Measurements from ENCODE around the gene BTBD3.

Gene BTBD3

GRCh38 chr20:11929947-11930346 lies 12.3 kb downstream of the BTBD3 start:
- Mint-ChIP-seq H3K9me3 (no peaks in the 10 kb centered on the region), H3K36me3 (ENCODE audit: low read depth) (no peaks in the 10 kb centered on the region)

GRCh38 chr20:11935212-11936154 lies 17.8 kb downstream of the BTBD3 start:
- Mint-ChIP-seq H3K27ac (no peak overlapping the region), H3K9me3 (no peaks in the 10 kb centered on the region), H3K27me3 (ENCODE audit: low read depth) (no peaks in the 10 kb centered on the region), H3K36me3 (ENCODE audit: low read depth) (no peaks in the 10 kb centered on the region), H3K4me3 (no peak overlapping the region), H3K4me1 (ENCODE audit: low read depth) (no peaks in the 10 kb centered on the region)

More at GRCh38 chr20:11929947-11930346, 12.3 kb downstream of the BTBD3 start:
- no peak overlapping the region for H3K4me3 Mint-ChIP-seq
- H3K4me1 Mint-ChIP-seq (ENCODE audit: low read depth), result no peaks in the 10 kb centered on the region
- H3K27ac Mint-ChIP-seq, result no peak overlapping the region
- no peaks in the 10 kb centered on the region for H3K27me3 Mint-ChIP-seq (ENCODE audit: low read depth)

- H3K4me1 Mint-ChIP-seq (ENCODE audit: low read depth), result no peaks in the 10 kb centered on the region
- H3K9me3 Mint-ChIP-seq, result no peaks in the 10 kb centered on the region
- no peaks in the 10 kb centered on the region for H3K36me3 Mint-ChIP-seq (ENCODE audit: low read depth)
- no peak overlapping the region for H3K4me3 Mint-ChIP-seq
- no peak overlapping the region for H3K27ac Mint-ChIP-seq
- H3K27me3 Mint-ChIP-seq (ENCODE audit: low read depth), result no peaks in the 10 kb centered on the region
These were observed 18.5 kb downstream of the BTBD3 start for GRCh38 chr20:11936157-11936556.

GRCh38 chr20:11937230-11937629 lies 19.5 kb downstream of the BTBD3 start:
- Mint-ChIP-seq H3K27ac (no peak overlapping the region), H3K9me3 (no peaks in the 10 kb centered on the region), H3K36me3 (ENCODE audit: low read depth) (no peaks in the 10 kb centered on the region), H3K4me1 (ENCODE audit: low read depth) (no peaks in the 10 kb centered on the region), H3K4me3 (no peak overlapping the region), H3K27me3 (ENCODE audit: low read depth) (no peaks in the 10 kb centered on the region)

GRCh38 chr20:11941593-11942246 lies 24.0 kb downstream of the BTBD3 start:
- Mint-ChIP-seq H3K4me1 (ENCODE audit: low read depth) (no peaks in the 10 kb centered on the region), H3K36me3 (ENCODE audit: low read depth) (no peaks in the 10 kb centered on the region), H3K4me3 (no peak overlapping the region), H3K27me3 (ENCODE audit: low read depth) (no peaks in the 10 kb centered on the region), H3K27ac (no peak overlapping the region), H3K9me3 (no peaks in the 10 kb centered on the region)

- Mint-ChIP-seq H3K27ac (no peak overlapping the region), H3K36me3 (ENCODE audit: low read depth) (no peaks in the 10 kb centered on the region), H3K4me1 (ENCODE audit: low read depth) (no peaks in the 10 kb centered on the region), H3K9me3 (no peaks in the 10 kb centered on the region), H3K4me3 (no peak overlapping the region), H3K27me3 (ENCODE audit: low read depth) (no peaks in the 10 kb centered on the region)
These were observed 26.1 kb downstream of the BTBD3 start for GRCh38 chr20:11943778-11944177.

- Mint-ChIP-seq H3K36me3 (ENCODE audit: low read depth) (no peaks in the 10 kb centered on the region), H3K9me3 (no peaks in the 10 kb centered on the region), H3K4me1 (ENCODE audit: low read depth) (no peaks in the 10 kb centered on the region), H3K27ac (no peak overlapping the region), H3K4me3 (no peak overlapping the region), H3K27me3 (ENCODE audit: low read depth) (no peaks in the 10 kb centered on the region)
These were observed 31.1 kb downstream of the BTBD3 start for GRCh38 chr20:11948806-11949205.

- Mint-ChIP-seq H3K4me3 (no peak overlapping the region), H3K27ac (no peak overlapping the region), H3K27me3 (ENCODE audit: low read depth) (no peaks in the 10 kb centered on the region), H3K4me1 (ENCODE audit: low read depth) (no peaks in the 10 kb centered on the region), H3K9me3 (peaks cover 4% of the 10 kb centered on the region), H3K36me3 (ENCODE audit: low read depth) (no peaks in the 10 kb centered on the region)
These were observed 32.0 kb downstream of the BTBD3 start for GRCh38 chr20:11949711-11950110.

- no peaks in the 10 kb centered on the region for H3K36me3 Mint-ChIP-seq (ENCODE audit: low read depth)
- no peak overlapping the region for H3K4me3 Mint-ChIP-seq
- H3K9me3 Mint-ChIP-seq, result peaks cover 4% of the 10 kb centered on the region
- no peaks in the 10 kb centered on the region for H3K4me1 Mint-ChIP-seq (ENCODE audit: low read depth)
- no peaks in the 10 kb centered on the region for H3K27me3 Mint-ChIP-seq (ENCODE audit: low read depth)
- no peak overlapping the region for H3K27ac Mint-ChIP-seq
These were observed 34.0 kb downstream of the BTBD3 start for GRCh38 chr20:11951696-11952095.

- Mint-ChIP-seq H3K4me1 (ENCODE audit: low read depth) (no peaks in the 10 kb centered on the region), H3K27me3 (ENCODE audit: low read depth) (no peaks in the 10 kb centered on the region), H3K36me3 (ENCODE audit: low read depth) (no peaks in the 10 kb centered on the region), H3K4me3 (no peak overlapping the region), H3K27ac (no peak overlapping the region), H3K9me3 (peaks cover 4% of the 10 kb centered on the region)
These were observed 34.9 kb downstream of the BTBD3 start for GRCh38 chr20:11952639-11953038.

GRCh38 chr20:11957911-11958310 lies 40.2 kb downstream of the BTBD3 start:
- Mint-ChIP-seq H3K4me1 (ENCODE audit: low read depth) (no peaks in the 10 kb centered on the region), H3K9me3 (peaks cover 7% of the 10 kb centered on the region), H3K27ac (no peak overlapping the region), H3K36me3 (ENCODE audit: low read depth) (no peaks in the 10 kb centered on the region), H3K27me3 (ENCODE audit: low read depth) (peaks cover 3% of the 10 kb centered on the region), H3K4me3 (no peak overlapping the region)

GRCh38 chr20:11958855-11959254 lies 41.2 kb downstream of the BTBD3 start:
- H3K4me3 Mint-ChIP-seq, result no peak overlapping the region
- H3K4me1 Mint-ChIP-seq (ENCODE audit: low read depth), result no peaks in the 10 kb centered on the region
- H3K36me3 Mint-ChIP-seq (ENCODE audit: low read depth), result no peaks in the 10 kb centered on the region
- H3K9me3 Mint-ChIP-seq, result peaks cover 7% of the 10 kb centered on the region
- no peak overlapping the region for H3K27ac Mint-ChIP-seq
- H3K27me3 Mint-ChIP-seq (ENCODE audit: low read depth), result peaks cover 3% of the 10 kb centered on the region

GRCh38 chr20:11965602-11966001 lies 47.9 kb downstream of the BTBD3 start:
- Mint-ChIP-seq H3K4me1 (ENCODE audit: low read depth) (no peaks in the 10 kb centered on the region), H3K9me3 (peaks cover 3% of the 10 kb centered on the region), H3K27ac (no peak overlapping the region), H3K27me3 (ENCODE audit: low read depth) (no peaks in the 10 kb centered on the region), H3K4me3 (no peak overlapping the region), H3K36me3 (ENCODE audit: low read depth) (no peaks in the 10 kb centered on the region)

GRCh38 chr20:11966186-11966585 lies 48.5 kb downstream of the BTBD3 start:
- H3K4me1 Mint-ChIP-seq (ENCODE audit: low read depth), result no peaks in the 10 kb centered on the region
- no peak overlapping the region for H3K4me3 Mint-ChIP-seq
- peaks cover 3% of the 10 kb centered on the region for H3K9me3 Mint-ChIP-seq
- no peaks in the 10 kb centered on the region for H3K27me3 Mint-ChIP-seq (ENCODE audit: low read depth)
- H3K27ac Mint-ChIP-seq, result no peak overlapping the region
- no peaks in the 10 kb centered on the region for H3K36me3 Mint-ChIP-seq (ENCODE audit: low read depth)

GRCh38 chr20:11970243-11970836 lies 52.6 kb downstream of the BTBD3 start:
- H3K27me3 Mint-ChIP-seq (ENCODE audit: low read depth), result no peaks in the 10 kb centered on the region
- H3K36me3 Mint-ChIP-seq (ENCODE audit: low read depth), result no peaks in the 10 kb centered on the region
- no peak overlapping the region for H3K4me3 Mint-ChIP-seq
- H3K4me1 Mint-ChIP-seq (ENCODE audit: low read depth), result no peaks in the 10 kb centered on the region
- H3K9me3 Mint-ChIP-seq, result no peaks in the 10 kb centered on the region
- H3K27ac Mint-ChIP-seq, result no peak overlapping the region
